ENCODE measurements around the gene NAPA. TPM values are rescaled to one million over a fixed set of nuclear protein-coding genes. Genes with fewer than 3 reads are reported as not detected.

The NAPA gene
- total RNA-seq, 4 donors from 2014 or later, result 106 to 178 (median 125) TPM

DNA sequence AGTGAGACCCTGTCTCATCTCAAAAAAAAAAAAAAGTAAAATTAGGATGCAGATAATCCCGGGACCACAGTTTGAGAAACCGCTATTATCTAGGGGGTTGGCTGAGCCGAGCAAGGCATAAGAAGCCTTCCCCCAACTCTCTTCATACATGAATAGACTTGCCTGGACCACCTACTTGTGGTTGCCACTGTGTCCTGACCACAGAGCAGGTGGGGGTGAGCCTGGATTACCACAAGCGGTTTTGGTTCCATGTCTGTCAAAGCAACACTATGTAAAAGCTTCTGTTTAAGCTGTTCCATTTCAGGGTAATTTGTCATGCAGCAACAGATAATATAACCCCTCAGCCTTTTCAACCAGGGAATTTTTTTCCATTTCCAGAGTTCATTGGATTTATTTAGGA lies 3.3 kb upstream of the NAPA start:
- Histone ChIP-seq H3K9me3 (no peaks in the 10 kb centered on the region), H3K4me1 (peaks cover 5 to 31% (median 10%) of the 10 kb centered on the region in 3 donors), H3K27me3 (peaks cover 0 to 13% (median 0%) of the 10 kb centered on the region in 4 donors), H3K27ac (no peak overlapping the region), H3K4me3 (no peak overlapping the region), H3K36me3 (no peaks in the 10 kb centered on the region)
- intact Hi-C loops (cut with DNase I), result loop anchor here (5.0 kb wide), 1 partner anchor 81 kb away; no protein-coding TSS in a partner anchor
- TF ChIP-seq, protein P1, sequence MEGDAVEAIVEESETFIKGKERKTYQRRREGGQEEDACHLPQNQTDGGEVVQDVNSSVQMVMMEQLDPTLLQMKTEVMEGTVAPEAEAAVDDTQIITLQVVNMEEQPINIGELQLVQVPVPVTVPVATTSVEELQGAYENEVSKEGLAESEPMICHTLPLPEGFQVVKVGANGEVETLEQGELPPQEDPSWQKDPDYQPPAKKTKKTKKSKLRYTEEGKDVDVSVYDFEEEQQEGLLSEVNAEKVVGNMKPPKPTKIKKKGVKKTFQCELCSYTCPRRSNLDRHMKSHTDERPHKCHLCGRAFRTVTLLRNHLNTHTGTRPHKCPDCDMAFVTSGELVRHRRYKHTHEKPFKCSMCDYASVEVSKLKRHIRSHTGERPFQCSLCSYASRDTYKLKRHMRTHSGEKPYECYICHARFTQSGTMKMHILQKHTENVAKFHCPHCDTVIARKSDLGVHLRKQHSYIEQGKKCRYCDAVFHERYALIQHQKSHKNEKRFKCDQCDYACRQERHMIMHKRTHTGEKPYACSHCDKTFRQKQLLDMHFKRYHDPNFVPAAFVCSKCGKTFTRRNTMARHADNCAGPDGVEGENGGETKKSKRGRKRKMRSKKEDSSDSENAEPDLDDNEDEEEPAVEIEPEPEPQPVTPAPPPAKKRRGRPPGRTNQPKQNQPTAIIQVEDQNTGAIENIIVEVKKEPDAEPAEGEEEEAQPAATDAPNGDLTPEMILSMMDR (IDR thresholded peaks at IDR 0.05), result no peak
- TF ChIP-seq POLR2A (IDR thresholded peaks at IDR 0.05), result no peak
- no peak for DNase-seq
- WGBS, 2 donors, result 43 to 44% methylated on average over 4 of the region's 4 CpGs

DNA sequence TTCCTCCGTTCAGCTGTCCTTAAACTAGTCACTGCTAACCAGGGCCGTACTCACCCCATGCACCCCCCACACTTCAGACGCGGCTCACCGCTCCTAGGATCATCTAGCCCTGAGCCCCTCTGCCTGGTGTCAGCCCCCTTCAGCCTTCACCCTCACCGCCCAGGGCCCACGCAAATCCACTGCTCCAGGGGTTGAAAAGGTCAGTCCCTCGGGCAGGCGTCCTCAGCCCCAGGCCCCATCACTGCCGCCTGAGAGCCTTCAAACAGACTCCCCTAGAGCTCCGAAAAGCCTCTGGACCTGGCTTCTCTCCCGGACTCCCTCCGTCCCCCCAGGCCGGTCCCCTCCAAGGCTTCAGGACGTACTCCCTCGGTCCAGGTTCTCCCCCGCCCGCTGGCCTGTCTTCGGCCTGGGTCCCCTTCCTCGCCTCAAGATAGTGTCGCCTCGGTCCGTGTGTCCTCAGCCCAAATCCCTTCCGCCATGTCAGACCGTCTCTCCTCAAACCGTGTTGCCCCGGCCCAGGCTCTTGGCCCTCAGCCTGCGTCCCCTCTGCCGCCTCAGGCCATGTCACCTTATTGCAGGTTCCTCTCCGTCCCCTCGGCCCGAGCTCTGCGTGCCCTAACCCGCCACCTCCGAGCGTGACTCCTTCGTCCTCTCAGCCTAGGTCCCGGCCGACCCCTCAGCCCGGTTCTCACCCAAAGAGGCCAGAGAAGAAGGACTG lies 553 bp downstream of the NAPA start:
- Histone ChIP-seq H3K9me3 (no peaks in the 10 kb centered on the region), H3K4me3 (peak overlapping the region; percentile 79 to 99 (median 90)), H3K27ac (peak overlapping the region; percentile 97 to 99 (median 98)), H3K36me3 (no peaks in the 10 kb centered on the region), H3K27me3 (no peaks in the 10 kb centered on the region), H3K4me1 (peaks cover 43 to 59% (median 47%) of the 10 kb centered on the region in 3 donors)
- DNase-seq, result no peak
- intact Hi-C loops (cut with DNase I), result no loop called here
- 2 to 5% methylated on average over 21 to 31 of the region's 40 CpGs for WGBS, 2 donors
- TF ChIP-seq, protein P1 (IDR thresholded peaks at IDR 0.05), result no peak
- no peak for TF ChIP-seq POLR2A (IDR thresholded peaks at IDR 0.05)

DNA sequence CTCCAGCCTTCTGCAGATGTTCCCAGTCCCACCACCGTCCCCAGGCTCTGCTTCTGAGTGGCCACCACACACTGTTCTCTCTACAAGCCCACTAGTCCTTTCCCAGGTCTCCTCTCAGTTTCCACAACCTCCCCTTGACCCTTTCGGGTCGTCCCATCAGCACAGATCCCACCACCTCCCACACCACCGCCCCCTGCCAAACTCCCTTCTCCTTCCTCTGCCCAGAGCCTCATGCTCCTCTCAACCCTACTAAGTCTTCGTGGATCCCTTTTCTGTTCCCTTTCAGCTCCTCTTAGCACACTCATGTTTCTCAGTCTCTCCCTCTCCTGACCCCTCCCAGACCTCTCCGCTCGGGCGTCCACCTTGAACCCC lies 1.9 kb downstream of the NAPA start:
- no peaks in the 10 kb centered on the region for H3K9me3 ChIP-seq
- TF ChIP-seq, protein P1 (IDR thresholded peaks at IDR 0.05), result no peak
- TF ChIP-seq POLR2A (IDR thresholded peaks at IDR 0.05), result no peak
- H3K27me3 ChIP-seq, result no peaks in the 10 kb centered on the region
- H3K36me3 ChIP-seq, result no peaks in the 10 kb centered on the region
- peak overlapping the region in 3 of 4 donors; percentile 86 to 99 (median 94) for H3K4me3 ChIP-seq
- no peak for DNase-seq
- 44 to 52% methylated on average over 8 of the region's 8 CpGs for whole genome bisulfite sequencing, 2 donors
- H3K27ac ChIP-seq, result peak overlapping the region; percentile 86 to 99 (median 98)
- intact Hi-C loops (cut with DNase I), result no loop called here
- peaks cover 55 to 73% (median 61%) of the 10 kb centered on the region in 3 donors for H3K4me1 ChIP-seq

DNA sequence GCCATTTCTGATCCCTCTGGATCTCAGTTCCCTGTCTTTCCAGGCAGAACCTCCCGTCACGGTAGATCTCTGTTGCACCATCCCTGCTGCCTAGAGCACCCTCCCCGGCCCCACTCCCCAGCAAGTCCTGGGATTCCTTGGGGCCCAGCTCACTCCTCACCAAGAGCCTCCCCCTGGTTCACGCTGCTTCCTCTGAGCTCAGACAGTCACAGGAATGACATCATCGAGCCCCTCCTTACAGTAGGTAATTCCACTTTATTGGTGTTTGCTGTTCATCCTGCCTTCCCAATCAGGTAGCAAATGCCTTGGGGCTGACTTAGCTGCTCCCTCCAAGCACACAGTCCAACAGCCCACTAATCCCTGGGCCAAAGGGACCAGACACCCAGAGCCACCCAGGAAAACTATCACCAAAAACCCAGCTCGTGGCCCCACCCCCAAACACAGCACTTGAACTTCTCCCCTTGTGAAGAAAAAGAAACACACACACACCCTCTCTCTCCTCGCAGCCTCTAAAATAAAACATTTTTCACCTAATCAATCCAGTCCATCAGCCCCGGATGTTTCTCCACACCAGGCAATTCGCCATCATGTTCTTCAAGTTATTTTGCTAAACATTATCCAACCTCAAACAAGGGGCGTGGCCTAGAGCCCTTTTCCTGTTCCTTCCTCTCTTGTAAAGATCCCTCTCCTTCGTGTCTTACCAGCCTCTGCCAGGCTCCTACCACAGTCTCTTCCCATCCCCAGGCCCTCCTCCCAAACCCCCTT lies 2.5 kb downstream of the NAPA start:
- H3K9me3 ChIP-seq, result no peaks in the 10 kb centered on the region
- peaks cover 61 to 79% (median 65%) of the 10 kb centered on the region in 3 donors for H3K4me1 ChIP-seq
- TF ChIP-seq, protein P1 (IDR thresholded peaks at IDR 0.05), result no peak
- no peak for TF ChIP-seq POLR2A (IDR thresholded peaks at IDR 0.05)
- peak overlapping the region in 3 of 4 donors; percentile 86 to 99 (median 94) for H3K4me3 ChIP-seq
- H3K27ac ChIP-seq, result peak overlapping the region; percentile 86 to 99 (median 98)
- H3K36me3 ChIP-seq, result no peaks in the 10 kb centered on the region
- H3K27me3 ChIP-seq, result no peaks in the 10 kb centered on the region
- intact Hi-C loops (cut with DNase I), result no loop called here
- WGBS, 2 donors, result 22 to 39% methylated on average over 11 of the region's 11 CpGs
- no peak for DNase-seq

- 31 to 48% methylated on average over 5 to 6 of the region's 7 CpGs for WGBS, 2 donors
- H3K9me3 ChIP-seq, result no peaks in the 10 kb centered on the region
- peaks cover 65 to 86% (median 70%) of the 10 kb centered on the region in 3 donors for H3K4me1 ChIP-seq
- TF ChIP-seq POLR2A (IDR thresholded peaks at IDR 0.05), result peak in 1 of 4 donors; percentile 10
- TF ChIP-seq, protein P1 (IDR thresholded peaks at IDR 0.05), result no peak
- intact Hi-C loops (cut with DNase I), result no loop called here
- no peaks in the 10 kb centered on the region for H3K27me3 ChIP-seq
- DNase-seq, result no peak
- peak overlapping the region in 3 of 4 donors; percentile 86 to 99 (median 94) for H3K4me3 ChIP-seq
- H3K27ac ChIP-seq, result peak overlapping the region; percentile 86 to 99 (median 98)
- H3K36me3 ChIP-seq, result peaks cover 0 to 3% (median 0%) of the 10 kb centered on the region in 3 donors
Measured at GRCh38 chr19:47511681-47512080, 3.2 kb downstream of the NAPA start.
